GM12878 (cell line): Measurements from ENCODE around the gene IL1RL1. TPM values are rescaled to one million over a fixed set of nuclear protein-coding genes. Genes with fewer than 3 reads are reported as not detected.

Experiments
- ATAC-seq: fragments of 200-7000 bp; cut with Tn5 transposase; 3 replicates; pipeline ENCODE4 v1.9.1; 2020; ENCODE audit warnings: mild to moderate bottlenecking, moderate library complexity
- BruUV-seq: library from RNA; stranded (reverse); fragments of 400-500 nt; replicated peaks from 2 replicates; lab custom pipeline; 2021; lab: Mats Ljungman, UMichigan
- CTCF ChIA-PET: fragments of 300-600 bp; sonication (Branson Sonifier 250); formaldehyde crosslinking; extraction: SDS; loops from one replicate; lab custom pipeline; 2021; ENCODE audit warnings: inconsistent platforms; lab: Yijun Ruan, JAX
- POLR2A ChIA-PET: fragments of 350-600 bp; formaldehyde crosslinking; extraction: SDS; loops from one replicate; lab custom pipeline; 2021; ENCODE audit warnings: inconsistent platforms; lab: Charles Lee
- RAD21 ChIA-PET: fragments of 300-600 bp; sonication (Branson Sonifier 250); formaldehyde crosslinking; loops from one replicate; lab custom pipeline; 2023; ENCODE audit warnings: antibody characterized with exemption; ENCODE audit not compliant: unreplicated experiment; lab: Charles Lee
- SMC1A ChIA-PET: fragments of 300-600 bp; sonication (Branson Sonifier 250); formaldehyde crosslinking; loops from one replicate; lab custom pipeline; 2023; ENCODE audit not compliant: unreplicated experiment, uncharacterized antibody; lab: Charles Lee
- DNase-seq: peaks from one replicate; pipeline ENCODE4 v3.0.0-alpha.2; 2011; ENCODE audit warnings: low read depth, low spot score
- FAIRE-seq: peaks from 3 replicates; lab custom pipeline; 2011; peaks lifted over from hg19 to GRCh38; lab: Jason Lieb, UNC
- H2AFZ ChIP-seq: 2 replicates; pipeline ENCODE4 v1.6.0; 2011; ENCODE audit warnings: low read depth, low read length, control low read depth; ENCODE audit not compliant: control insufficient read depth
- H3K27ac ChIP-seq: 2 replicates; pipeline ENCODE4 v1.5.1; 2011; ENCODE audit warnings: control low read depth; ENCODE audit not compliant: control insufficient read depth, insufficient read depth
- H3K27me3 ChIP-seq, 2 experiments: replicated peaks in 1 of 2; 2 replicates each; pipeline versions ENCODE4 v1.6.0 to v1.6.1; 2011; ENCODE audit warnings: low read length in 1 of 2; ENCODE audit not compliant: control insufficient read depth in 2 of 2, insufficient read depth in 2 of 2
- H3K36me3 ChIP-seq, 2 experiments: 2 replicates each; pipeline ENCODE4 v1.5.1; 2011; ENCODE audit warnings: low read length in 1 of 2; ENCODE audit not compliant: control insufficient read depth in 2 of 2, insufficient read depth in 2 of 2
- H3K4me1 ChIP-seq: 2 replicates; pipeline ENCODE4 v1.6.1; 2011; ENCODE audit warnings: mild to moderate bottlenecking, low read length, moderate library complexity, mixed read lengths; ENCODE audit not compliant: control insufficient read depth, insufficient read depth
- H3K4me2 ChIP-seq: 2 replicates; pipeline ENCODE4 v1.6.0; 2011; ENCODE audit warnings: control low read depth; ENCODE audit not compliant: control insufficient read depth, insufficient read depth
- H3K4me3 ChIP-seq: fragments of 200-600 bp; sonication (generic); 2 replicates; pipeline ENCODE4 v1.5.1; 2016
- H3K79me2 ChIP-seq: 2 replicates; pipeline ENCODE4 v1.6.0; 2011; ENCODE audit warnings: low read length; ENCODE audit not compliant: control insufficient read depth, insufficient read depth
- H3K9ac ChIP-seq: 2 replicates; pipeline ENCODE4 v1.8.0; 2011; ENCODE audit warnings: low read length, control low read depth, mixed read lengths; ENCODE audit not compliant: control insufficient read depth, insufficient read depth
- H3K9me3 ChIP-seq: replicated peaks from 3 replicates; pipeline ENCODE4 v1.5.1; 2011; ENCODE audit warnings: mild to moderate bottlenecking, low read length; ENCODE audit not compliant: control insufficient read depth, insufficient read depth
- H4K20me1 ChIP-seq: 2 replicates; pipeline ENCODE4 v1.6.0; 2011; ENCODE audit not compliant: control insufficient read depth, insufficient read depth
- BCLAF1 ChIP-seq: fragments of 450-650 bp; IDR thresholded peaks from 2 replicates; pipeline ENCODE4 v1.6.1; 2017; ENCODE audit warnings: antibody characterized with exemption, mild to moderate bottlenecking, moderate library complexity
- CBX3 ChIP-seq: fragments of 200-600 bp; sonication (generic); IDR thresholded peaks from 2 replicates; pipeline ENCODE4 v1.6.1; 2016; ENCODE audit warnings: low read depth, borderline replicate concordance
- CREB1 ChIP-seq: IDR thresholded peaks from 2 replicates; pipeline ENCODE4 v1.6.1; 2012; ENCODE audit warnings: low read depth, mild to moderate bottlenecking, inconsistent platforms
- ESRRA ChIP-seq: IDR thresholded peaks from 2 replicates; pipeline ENCODE4 v1.6.1; 2012; ENCODE audit warnings: mild to moderate bottlenecking, low read length, improper control_type of control experiment
- FOS ChIP-seq: IDR thresholded peaks from 3 replicates; pipeline ENCODE4 v1.6.1; 2011; ENCODE audit warnings: borderline replicate concordance; ENCODE audit not compliant: insufficient read length; ENCODE audit errors: extremely low read depth
- HSF1 ChIP-seq: fragments of 150-350 bp; IDR thresholded peaks from 2 replicates; pipeline ENCODE4 v1.6.1; 2014; ENCODE audit warnings: mild to moderate bottlenecking, low read depth, low read length
- JUNB ChIP-seq: IDR thresholded peaks from 2 replicates; pipeline ENCODE4 v1.6.1; 2016; ENCODE audit warnings: antibody characterized with exemption, mild to moderate bottlenecking
- MTA2 ChIP-seq: fragments of 450-650 bp; IDR thresholded peaks from 2 replicates; pipeline ENCODE4 v1.6.1; 2016; ENCODE audit warnings: low read depth, mild to moderate bottlenecking, moderate library complexity
- NBN ChIP-seq: fragments of 450-650 bp; IDR thresholded peaks from 2 replicates; pipeline ENCODE4 v1.6.1; 2016
- NR2C2 ChIP-seq: IDR thresholded peaks from 2 replicates; pipeline ENCODE4 v1.6.1; 2011; ENCODE audit warnings: borderline replicate concordance, low read depth; ENCODE audit not compliant: control insufficient read depth, insufficient read length
- PAX5 ChIP-seq: IDR thresholded peaks from 2 replicates; pipeline ENCODE4 v1.6.1; 2011; ENCODE audit warnings: low read depth, low read length, borderline replicate concordance
- PKNOX1 ChIP-seq: fragments of 450-650 bp; IDR thresholded peaks from 2 replicates; pipeline ENCODE4 v1.6.1; 2016; ENCODE audit warnings: mild to moderate bottlenecking
- RAD21 ChIP-seq: IDR thresholded peaks from 2 replicates; pipeline ENCODE4 v1.6.1; 2011; ENCODE audit warnings: mild to moderate bottlenecking, low read depth, low read length, moderate library complexity; ENCODE audit not compliant: insufficient read depth
- SREBF2 ChIP-seq: IDR thresholded peaks from 2 replicates; pipeline ENCODE4 v1.6.1; 2012; ENCODE audit warnings: mild to moderate bottlenecking, low read length
- SUZ12 ChIP-seq: fragments of 200-600 bp; sonication (generic); IDR thresholded peaks from one replicate; pipeline ENCODE4 v1.6.1; 2018; ENCODE audit warnings: antibody characterized with exemption, mild to moderate bottlenecking; ENCODE audit not compliant: unreplicated experiment
- TARDBP ChIP-seq: IDR thresholded peaks from 2 replicates; pipeline ENCODE4 v1.6.1; 2016; ENCODE audit warnings: borderline replicate concordance
- TCF7 ChIP-seq: IDR thresholded peaks from 2 replicates; pipeline ENCODE4 v1.6.1; 2014; ENCODE audit warnings: antibody characterized with exemption, borderline replicate concordance
- ZNF622 ChIP-seq: fragments of 450-650 bp; IDR thresholded peaks from 2 replicates; pipeline ENCODE4 v1.6.1; 2017; ENCODE audit warnings: mild to moderate bottlenecking, inconsistent platforms
- WGBS: methylation state at CpG from one replicate; pipeline ENCODE4 v1.1.6; 2016; ENCODE audit warnings: low lambda C conversion rate; ENCODE audit not compliant: insufficient replicate concordance, insufficient coverage; ENCODE audit errors: missing lambda C conversion rate; 5-methylcytosine and 5-hydroxymethylcytosine counted together
- in situ Hi-C: fragments of 300-500 bp; cut with MboI; formaldehyde crosslinking; loops from 9 replicates; pipeline ENCODE4 v1.14.3; 2018; ENCODE audit warnings: mixed read lengths
- intact Hi-C: fragments of 100-400 bp; cut with micrococcal nuclease; formaldehyde crosslinking; loops from one replicate; pipeline ENCODE4 v1.14.2; 2022; ENCODE audit not compliant: unreplicated experiment
- polyA plus RNA-seq, 11 experiments: library from polyadenylated mRNA; depleted of rRNA in 4 of 11; unstranded in 6 of 11; stranded (reverse) in 5 of 11; fragments of >200 nt; fragmentation: Nextera tagmentation in 4 of 11; fragmentation: Illumina TruSeq in 1 of 11; extraction: Ambion mirVana in 4 of 11; extraction: Trizol in 1 of 11; gene quantifications; 1 replicate in 1 of 11; 2 replicates in 10 of 11; pipeline versions ENCODE4 v1.2.1 to v1.2.3, GENCODE V29; 2011 to 2016; ENCODE audit warnings: inconsistent platforms in 2 of 11, missing spikeins in 2 of 11, low read depth in 1 of 11
- total RNA-seq, 4 experiments: library from RNA; depleted of rRNA in 3 of 4; stranded (reverse); fragments of >200 nt in 3 of 4; fragmentation: Illumina TruSeq in 1 of 4; extraction: Trizol in 1 of 4; gene quantifications; 2 replicates each; pipeline versions ENCODE4 v1.2.1 to v1.2.3, GENCODE V29; 2013 to 2021

The IL1RL1 gene
- total and polyA plus RNA-seq, 10 of the 15 experiments (the other 5 are each of a cell fraction or from before 2014, with no cell fraction given), result 0.08 to 0.18 TPM; not detected in 8

- peaks cover 7% of the 10 kb centered on the region for H3K4me1 ChIP-seq
- FAIRE-seq (no peak), DNase-seq (no peak)
- H3K27me3 ChIP-seq, result no peaks in the 10 kb centered on the region
- no peaks in the 10 kb centered on the region for H4K20me1 ChIP-seq
- no peak overlapping the region for H2AFZ ChIP-seq
- H3K79me2 ChIP-seq, result no peaks in the 10 kb centered on the region
- 0% methylated on average over 1 of the region's 1 CpG for WGBS
- BruUV-seq, result no TSS peak
- 0 out of 4 replicates have a peak, but pooled peaks cover 0 to 2% of the 10 kb centered on the region in 2 experiments for H3K36me3 ChIP-seq
- RAD21 ChIA-PET, result interaction anchor here (1.0 kb wide), 1 partner anchor 42 kb away, joined by 3 read pairs; no protein-coding TSS in a partner anchor
- TF ChIP-seq MTA2, result no peak
- no peak for TF ChIP-seq HSF1
- TF ChIP-seq FOS, result no peak
- TF ChIP-seq PAX5, result no peak
- TF ChIP-seq CREB1, result no peak
- no peak for TF ChIP-seq CBX3
- TF ChIP-seq TCF7, result no peak
- TF ChIP-seq SREBF2, result no peak
- no peak for TF ChIP-seq PKNOX1
- no peak for TF ChIP-seq NR2C2
- no peak for TF ChIP-seq NBN
- TF ChIP-seq ESRRA, result no peak
- TF ChIP-seq ZNF622, result no peak
- no peak for TF ChIP-seq BCLAF1
- no peak for TF ChIP-seq SUZ12
- TF ChIP-seq JUNB, result no peak
- no peak for TF ChIP-seq TARDBP
- no peak for TF ChIP-seq RAD21
- TF ChIP-seq, all 136 proteins: peak for 0
- in situ Hi-C loops, result no loop called here
- ChIA-PET SMC1A (interaction anchor here (0.7 to 1.4 kb wide), 3 partner anchors 9 to 34 kb away, joined by 3 to 5 read pairs (median 3); no protein-coding TSS in a partner anchor), CTCF (interaction anchor here (1.0 kb wide), 1 partner anchor 50 kb away, joined by 3 read pairs; no protein-coding TSS in a partner anchor), POLR2A (no interaction called here)
- no peak overlapping the region for H3K4me2 ChIP-seq
- no peak overlapping the region for H3K9ac ChIP-seq
- no peaks in the 10 kb centered on the region; the same call in 2 of the 3 replicates for H3K9me3 ChIP-seq
- no peak overlapping the region for H3K27ac ChIP-seq
- intact Hi-C loops, result no loop called here
- ATAC-seq, result no peak
- no peak overlapping the region for H3K4me3 ChIP-seq
Observed at GRCh38 chr2:102392942-102393341, 81.6 kb downstream of the IL1RL1 start.
